LNCaP clone FGC (cell line): ENCODE measurements around the gene PTGDS.

Experiments used
- DNase-seq: peaks from one replicate; pipeline ENCODE4 v3.0.0-alpha.2; 2011; ENCODE audit warnings: low read depth
- H3K4me3 ChIP-seq: 2 replicates; pipeline ENCODE4 v1.5.1; 2011; ENCODE audit warnings: mild to moderate bottlenecking, low read depth, low read length, control low read depth
- TF ChIP-seq, protein P1 (sequence below): IDR thresholded peaks from 2 replicates; pipeline ENCODE4 v1.5.1; 2012; ENCODE audit warnings: mild to moderate bottlenecking; ENCODE audit not compliant: control insufficient read depth, insufficient read depth; ENCODE audit errors: extremely low read depth

Gene PTGDS

DNA sequence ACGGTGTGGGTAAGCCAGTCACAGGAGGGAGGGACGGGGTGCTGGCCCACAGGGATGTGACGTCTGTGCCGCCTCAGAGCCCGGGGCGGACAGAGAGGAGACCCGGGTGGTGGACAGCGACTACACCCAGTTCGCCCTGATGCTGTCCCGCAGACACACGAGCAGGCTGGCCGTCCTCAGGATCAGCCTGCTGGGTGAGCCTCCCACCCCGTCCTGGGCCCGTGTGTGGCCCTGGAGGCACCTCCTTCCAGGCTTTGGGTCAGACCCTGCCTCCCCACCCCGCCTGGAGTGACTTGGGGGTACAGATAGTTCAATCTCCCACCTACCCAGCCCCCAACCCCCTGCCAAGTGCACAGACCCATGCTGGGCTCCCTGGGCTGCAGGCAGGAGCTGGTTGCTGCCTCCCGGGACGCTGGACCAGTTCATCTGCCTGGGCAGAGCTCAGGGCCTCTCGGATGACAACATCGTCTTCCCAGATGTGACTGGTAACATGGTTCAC is 23.5 kb upstream of the PTGDS start:
- no peak for DNase-seq
- no peak overlapping the region for H3K4me3 ChIP-seq
- TF ChIP-seq, protein P1, sequence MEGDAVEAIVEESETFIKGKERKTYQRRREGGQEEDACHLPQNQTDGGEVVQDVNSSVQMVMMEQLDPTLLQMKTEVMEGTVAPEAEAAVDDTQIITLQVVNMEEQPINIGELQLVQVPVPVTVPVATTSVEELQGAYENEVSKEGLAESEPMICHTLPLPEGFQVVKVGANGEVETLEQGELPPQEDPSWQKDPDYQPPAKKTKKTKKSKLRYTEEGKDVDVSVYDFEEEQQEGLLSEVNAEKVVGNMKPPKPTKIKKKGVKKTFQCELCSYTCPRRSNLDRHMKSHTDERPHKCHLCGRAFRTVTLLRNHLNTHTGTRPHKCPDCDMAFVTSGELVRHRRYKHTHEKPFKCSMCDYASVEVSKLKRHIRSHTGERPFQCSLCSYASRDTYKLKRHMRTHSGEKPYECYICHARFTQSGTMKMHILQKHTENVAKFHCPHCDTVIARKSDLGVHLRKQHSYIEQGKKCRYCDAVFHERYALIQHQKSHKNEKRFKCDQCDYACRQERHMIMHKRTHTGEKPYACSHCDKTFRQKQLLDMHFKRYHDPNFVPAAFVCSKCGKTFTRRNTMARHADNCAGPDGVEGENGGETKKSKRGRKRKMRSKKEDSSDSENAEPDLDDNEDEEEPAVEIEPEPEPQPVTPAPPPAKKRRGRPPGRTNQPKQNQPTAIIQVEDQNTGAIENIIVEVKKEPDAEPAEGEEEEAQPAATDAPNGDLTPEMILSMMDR = no peak

DNA sequence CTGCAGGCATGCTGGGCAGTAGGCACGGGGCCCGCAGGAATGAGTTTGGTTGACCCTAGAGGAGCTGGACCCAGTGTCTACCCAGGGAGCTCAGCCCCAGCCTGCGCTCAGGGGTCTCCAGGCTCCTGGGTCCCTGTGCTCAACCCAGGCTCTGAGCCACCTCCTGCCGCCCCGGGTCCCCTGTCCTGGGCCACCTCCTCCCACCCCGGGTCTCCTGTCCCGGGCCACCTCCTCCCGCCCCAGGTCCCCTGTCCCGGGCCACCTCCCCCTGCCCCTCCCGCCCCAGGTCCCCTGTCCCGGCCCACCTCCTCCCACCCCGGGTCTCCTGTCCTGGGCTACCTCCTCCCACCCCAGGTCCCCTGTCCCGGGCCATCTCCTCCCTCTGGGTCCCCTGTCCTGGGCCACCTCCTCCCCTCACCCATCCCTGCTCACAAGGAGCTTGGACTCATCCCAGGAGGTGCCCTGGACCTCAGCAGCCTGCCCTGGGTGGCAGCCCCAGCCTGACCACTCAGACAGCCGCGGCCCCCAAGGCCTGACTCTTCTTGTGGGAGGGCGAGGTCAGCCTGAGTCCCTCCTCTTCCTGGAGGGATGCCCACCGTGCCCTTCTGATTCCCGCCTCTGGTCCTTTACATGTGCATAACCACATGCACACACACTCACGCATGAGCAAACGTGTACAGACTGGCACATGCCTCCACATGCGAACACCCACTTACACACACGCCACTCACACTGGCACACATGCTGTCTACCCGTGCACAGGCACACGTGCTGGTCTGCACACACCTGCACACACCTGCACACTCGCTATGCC is 22.8 kb upstream of the PTGDS start:
- TF ChIP-seq, protein P1 = no peak

DNA sequence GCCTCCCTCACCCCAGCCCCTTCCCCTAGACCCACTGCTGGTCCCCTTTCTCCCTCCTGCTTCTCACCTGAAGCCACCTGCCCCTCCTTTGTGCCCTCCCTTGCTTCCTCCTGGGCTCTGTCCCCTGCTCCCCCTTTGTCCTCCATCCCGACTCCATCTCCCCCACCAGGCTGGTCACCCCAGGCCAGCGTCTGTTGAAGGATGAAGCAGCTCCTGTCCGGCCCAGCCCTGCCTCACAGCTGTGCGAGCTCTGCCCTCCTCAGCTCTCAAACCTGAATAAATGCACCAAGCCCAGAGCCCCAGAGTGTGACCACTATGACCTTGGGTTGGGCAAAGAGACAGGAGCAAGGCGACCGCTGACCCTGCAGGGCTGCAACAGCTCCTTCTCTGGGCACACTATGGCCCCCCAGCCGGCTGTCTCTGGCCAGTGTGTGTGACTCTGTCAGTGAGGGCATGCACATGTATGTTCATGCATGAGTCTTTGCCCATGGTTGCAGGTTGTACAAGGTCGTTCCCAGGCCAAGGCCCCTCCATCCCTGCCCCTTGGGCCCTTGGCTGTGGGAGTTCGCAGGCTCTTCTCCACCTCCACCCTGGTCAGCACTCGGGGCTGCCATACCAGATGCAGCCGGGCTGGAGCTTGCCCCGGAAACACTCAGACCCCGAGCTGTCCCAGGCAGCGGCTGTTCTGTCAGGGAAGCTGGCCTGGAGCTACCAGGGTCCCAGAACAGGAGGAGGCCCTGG is 21.9 kb upstream of the PTGDS start:
- TF ChIP-seq, protein P1 = no peak
- H3K4me3 ChIP-seq = no peak overlapping the region
- DNase-seq = no peak

More for the DNA sequence above, 22.8 kb upstream of the PTGDS start:
- H3K4me3 ChIP-seq = no peak overlapping the region
- DNase-seq = no peak

DNA sequence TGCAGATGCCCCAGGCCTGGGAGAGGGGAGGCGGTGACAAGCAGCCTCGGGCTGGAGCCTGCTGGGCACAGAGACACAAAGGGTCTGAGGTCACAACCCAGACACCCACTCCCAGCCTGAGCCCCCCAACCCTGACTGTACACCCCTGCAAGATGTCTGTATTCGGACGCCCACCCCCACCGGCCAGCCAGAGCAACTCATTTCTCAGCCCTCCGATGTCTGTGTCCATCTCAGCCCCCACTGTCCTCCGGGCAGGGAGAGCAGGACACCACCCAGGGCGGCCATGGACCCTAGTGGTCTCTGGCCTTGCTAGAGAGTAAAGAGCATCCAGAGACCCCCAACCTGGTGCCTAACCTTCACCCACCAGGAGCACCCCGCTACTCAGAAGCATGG is 21.4 kb upstream of the PTGDS start:
- DNase-seq = no peak
- TF ChIP-seq, protein P1 = no peak
- H3K4me3 ChIP-seq = no peak overlapping the region

DNA sequence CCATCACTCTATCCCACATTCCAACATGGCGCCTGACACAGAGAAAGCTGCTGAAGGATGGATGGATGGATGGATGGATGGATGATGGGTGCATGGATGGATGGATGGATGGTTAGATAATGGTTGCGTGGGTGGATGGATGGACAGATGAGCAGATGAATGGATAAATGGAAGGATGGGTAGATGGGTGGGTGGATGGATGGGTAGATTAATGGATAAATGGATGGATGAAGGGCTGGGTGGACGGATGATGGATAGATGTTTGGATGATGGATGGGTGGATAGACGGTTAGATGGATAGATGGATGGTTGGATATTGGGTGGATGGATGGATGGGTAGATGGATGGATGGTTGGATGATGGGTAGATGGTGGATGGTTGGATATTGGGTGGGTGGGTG is 20.7 kb upstream of the PTGDS start:
- no peak overlapping the region for H3K4me3 ChIP-seq
- TF ChIP-seq, protein P1 = no peak
- no peak for DNase-seq

DNA sequence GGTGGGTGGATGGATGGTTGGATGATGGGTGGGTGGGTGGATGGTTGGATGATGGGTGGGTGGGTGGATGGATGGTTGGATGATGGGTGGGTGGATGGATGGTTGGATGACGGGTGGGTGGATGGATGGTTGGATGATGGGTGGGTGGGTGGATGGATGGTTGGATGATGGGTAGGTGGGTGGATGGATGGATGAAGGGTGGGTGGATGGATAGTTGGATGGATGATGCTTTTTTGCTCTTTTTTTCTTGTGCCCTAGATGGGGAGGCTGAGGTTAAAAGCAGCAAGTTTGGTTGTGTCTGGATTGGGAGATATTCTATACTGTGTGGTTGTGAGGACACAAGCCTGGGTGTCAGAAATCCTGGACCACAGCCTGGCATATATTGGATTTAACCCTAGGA is 19.8 kb upstream of the PTGDS start:
- no peak overlapping the region for H3K4me3 ChIP-seq
- no peak for DNase-seq
- TF ChIP-seq, protein P1 = no peak
